ENCODE measurements around the gene OR52K2.

- TF ChIP-seq POLR2A (IDR thresholded peaks at IDR 0.05; ENCODE audit: low read depth, low read length) (no peak), TAF1 (IDR thresholded peaks at IDR 0.05; ENCODE audit: low read depth, low read length) (no peak), PAX5 (IDR thresholded peaks at IDR 0.05; ENCODE audit: insufficient read depth, low read length, severe bottlenecking) (no peak), POLR2AphosphoS5 (IDR thresholded peaks at IDR 0.05; ENCODE audit: low read depth, low read length) (no peak), POU2F2 (IDR thresholded peaks at IDR 0.05; ENCODE audit: low read depth, low read length) (no peak)
These were observed 12.7 kb upstream of the OR52K2 start for GRCh38 chr11:4436411-4436810.
